Naive B cell (primary cell): ENCODE data around the gene ARCN1. TPM values are rescaled to one million over a fixed set of nuclear protein-coding genes. Genes with fewer than 3 reads are reported as not detected.

ENCODE experiments used
- ATAC-seq, 2 donors: fragments of 150-1000 bp; cut with Tn5 transposase; 2 replicates each; pipeline ENCODE4 v1.10.0; 2021; ENCODE audit warnings: low read depth in 2 of 2, mild to moderate bottlenecking in 2 of 2, moderate library complexity in 2 of 2
- DNase-seq: peaks from one replicate; pipeline ENCODE4 v3.0.0; 2022
- H3K27ac Mint-ChIP-seq, 6 donors: one replicate each; pipeline ENCODE4 v1.8.0; 2020 to 2022; ENCODE audit warnings: mild to moderate bottlenecking in 6 of 6, mixed read lengths in 6 of 6, moderate library complexity in 5 of 6, inconsistent platforms in 2 of 6
- H3K27me3 Mint-ChIP-seq, 3 donors: one replicate each; pipeline ENCODE4 v1.8.0; 2021 to 2022; ENCODE audit warnings: mixed read lengths in 3 of 3, mild to moderate bottlenecking in 1 of 3
- H3K36me3 Mint-ChIP-seq, 2 donors: one replicate each; pipeline ENCODE4 v1.8.0; 2020 to 2022; ENCODE audit warnings: mixed read lengths in 2 of 2, inconsistent platforms in 1 of 2, mild to moderate bottlenecking in 1 of 2
- H3K4me1 Mint-ChIP-seq, 3 donors: one replicate each; pipeline ENCODE4 v1.8.0; 2020 to 2022; ENCODE audit warnings: mixed read lengths in 3 of 3, inconsistent platforms in 1 of 3, mild to moderate bottlenecking in 1 of 3, moderate library complexity in 1 of 3
- H3K4me3 Mint-ChIP-seq, 8 donors: one replicate each; pipeline ENCODE4 v1.8.0; 2020 to 2022; ENCODE audit warnings: mild to moderate bottlenecking in 8 of 8, mixed read lengths in 8 of 8, moderate library complexity in 8 of 8, inconsistent platforms in 2 of 8
- H3K9me3 Mint-ChIP-seq, 7 donors: one replicate each; pipeline ENCODE4 v1.8.0; 2020 to 2022; ENCODE audit warnings: mixed read lengths in 7 of 7, mild to moderate bottlenecking in 5 of 7, inconsistent platforms in 2 of 7, moderate library complexity in 1 of 7
- polyA plus RNA-seq, 6 donors: library from polyadenylated mRNA; unstranded; fragments of 300-500 nt; fragmentation: Illumina TruSeq; gene quantifications; one replicate each; pipeline ENCODE4 v1.2.3, GENCODE V29; 2021; ENCODE audit warnings: low read depth in 6 of 6

ARCN1 gene
- polyA plus RNA-seq, 6 donors from 2014 or later: 97.1 to 135 (median 122) TPM

- peaks cover 0 to 6% (median 0%) of the 10 kb centered on the region in 3 donors for H3K27me3 Mint-ChIP-seq
- H3K36me3 Mint-ChIP-seq: no peaks in the 10 kb centered on the region
- DNase-seq (no peak), ATAC-seq (no peak)
- H3K9me3 Mint-ChIP-seq: no peaks in the 10 kb centered on the region
- H3K4me1 Mint-ChIP-seq: no peaks in the 10 kb centered on the region
- no peak overlapping the region for H3K4me3 Mint-ChIP-seq
- no peak overlapping the region for H3K27ac Mint-ChIP-seq
These were observed 71.8 kb downstream of the ARCN1 start for GRCh38 chr11:118643995-118644345.

- Mint-ChIP-seq H3K4me3 (no peak overlapping the region), H3K9me3 (no peaks in the 10 kb centered on the region), H3K27me3 (peaks cover 0 to 6% (median 0%) of the 10 kb centered on the region in 3 donors), H3K4me1 (no peaks in the 10 kb centered on the region), H3K36me3 (no peaks in the 10 kb centered on the region), H3K27ac (no peak overlapping the region)
- no peak for DNase-seq
- ATAC-seq: no peak
These were observed 72.3 kb downstream of the ARCN1 start for GRCh38 chr11:118644496-118644895.

- H3K4me3 Mint-ChIP-seq: no peak overlapping the region
- H3K4me1 Mint-ChIP-seq: no peaks in the 10 kb centered on the region
- H3K27me3 Mint-ChIP-seq: peaks cover 0 to 6% (median 0%) of the 10 kb centered on the region in 3 donors
- DNase-seq (no peak), ATAC-seq (no peak)
- H3K9me3 Mint-ChIP-seq: no peaks in the 10 kb centered on the region
- H3K36me3 Mint-ChIP-seq: no peaks in the 10 kb centered on the region
- H3K27ac Mint-ChIP-seq: peak overlapping the region in 1 of 6 donors; percentile 44
These were observed 73.0 kb downstream of the ARCN1 start for GRCh38 chr11:118645066-118645715.

- H3K27me3 Mint-ChIP-seq: peaks cover 0 to 6% (median 0%) of the 10 kb centered on the region in 3 donors
- no peak for DNase-seq
- peak overlapping the region in 1 of 8 donors; percentile 11 for H3K4me3 Mint-ChIP-seq
- no peak overlapping the region for H3K27ac Mint-ChIP-seq
- H3K36me3 Mint-ChIP-seq: no peaks in the 10 kb centered on the region
- no peaks in the 10 kb centered on the region for H3K9me3 Mint-ChIP-seq
- H3K4me1 Mint-ChIP-seq: no peaks in the 10 kb centered on the region
- ATAC-seq: no peak
These were observed 74.2 kb downstream of the ARCN1 start for GRCh38 chr11:118646393-118646792.

- H3K27me3 Mint-ChIP-seq: peaks cover 0 to 6% (median 0%) of the 10 kb centered on the region in 3 donors
- ATAC-seq: no peak
- no peak for DNase-seq
- no peaks in the 10 kb centered on the region for H3K9me3 Mint-ChIP-seq
- no peaks in the 10 kb centered on the region for H3K36me3 Mint-ChIP-seq
- peak overlapping the region in 1 of 6 donors; percentile 17 for H3K27ac Mint-ChIP-seq
- H3K4me3 Mint-ChIP-seq: no peak overlapping the region
- peaks cover 0 to 5% (median 0%) of the 10 kb centered on the region in 3 donors for H3K4me1 Mint-ChIP-seq
These were observed 76.1 kb downstream of the ARCN1 start for GRCh38 chr11:118648291-118648690.

- Mint-ChIP-seq H3K27ac (no peak overlapping the region), H3K27me3 (peaks cover 0 to 6% (median 0%) of the 10 kb centered on the region in 3 donors), H3K36me3 (no peaks in the 10 kb centered on the region), H3K4me1 (peaks cover 0 to 5% (median 0%) of the 10 kb centered on the region in 3 donors), H3K4me3 (no peak overlapping the region), H3K9me3 (no peaks in the 10 kb centered on the region)
- no peak for ATAC-seq
- DNase-seq: no peak
These were observed 77.7 kb downstream of the ARCN1 start for GRCh38 chr11:118649941-118650340.

GRCh38 chr11:118650366-118650765 lies 78.2 kb downstream of the ARCN1 start:
- Mint-ChIP-seq H3K27me3 (peaks cover 0 to 6% (median 0%) of the 10 kb centered on the region in 3 donors), H3K36me3 (no peaks in the 10 kb centered on the region), H3K9me3 (no peaks in the 10 kb centered on the region), H3K27ac (no peak overlapping the region), H3K4me3 (no peak overlapping the region), H3K4me1 (peaks cover 0 to 5% (median 0%) of the 10 kb centered on the region in 3 donors)
- DNase-seq: no peak
- no peak for ATAC-seq

GRCh38 chr11:118651820-118652219 lies 79.6 kb downstream of the ARCN1 start:
- DNase-seq: no peak
- H3K4me1 Mint-ChIP-seq: peaks cover 0 to 5% (median 0%) of the 10 kb centered on the region in 3 donors
- H3K36me3 Mint-ChIP-seq: no peaks in the 10 kb centered on the region
- H3K27ac Mint-ChIP-seq: no peak overlapping the region
- H3K27me3 Mint-ChIP-seq: peaks cover 0 to 6% (median 0%) of the 10 kb centered on the region in 3 donors
- no peak overlapping the region for H3K4me3 Mint-ChIP-seq
- no peaks in the 10 kb centered on the region for H3K9me3 Mint-ChIP-seq
- ATAC-seq: no peak

Other genes starting within 250 kb of the ARCN1 start
- 1 to 10 TPM in 5 of 6 donors, under 1 TPM in 1; 0.39 to 3.9 (median 3.0) TPM for gene CD3D, start 229.7 kb upstream of the ARCN1 start, polyA plus RNA-seq
- gene CD3G, start 228.1 kb upstream of the ARCN1 start, polyA plus RNA-seq: 1 to 10 TPM in 2 of 6 donors, under 1 TPM in 4; 0.09 to 2.3 (median 0.72) TPM
- 10 to 100 TPM; 19.2 to 28.3 (median 23.5) TPM for gene UBE4A, start 212.8 kb upstream of the ARCN1 start, polyA plus RNA-seq
- 100 to 1,000 TPM; 418 to 680 (median 501) TPM for gene ATP5MG, start 170.8 kb upstream of the ARCN1 start, polyA plus RNA-seq
- 10 to 100 TPM in 5 of 6 donors, 1 to 10 TPM in 1; 5.2 to 42.2 (median 17.1) TPM for gene KMT2A, start 135.9 kb upstream of the ARCN1 start, polyA plus RNA-seq
- gene TTC36, start 44.9 kb upstream of the ARCN1 start, polyA plus RNA-seq: not detected
- 10 to 100 TPM in 1 of 6 donors, 1 to 10 TPM in 5; 5.1 to 10.1 (median 7.7) TPM for gene TMEM25, start 41.2 kb upstream of the ARCN1 start, polyA plus RNA-seq
- gene IFT46, start 6.5 kb upstream of the ARCN1 start, polyA plus RNA-seq: 1 to 10 TPM; 3.5 to 9.6 (median 6.3) TPM
- gene PHLDB1, start 35.2 kb downstream of the ARCN1 start, polyA plus RNA-seq: under 1 TPM in 1 of 6 donors, not detected in 5; 0.54 TPM
- not detected for gene TREH, start 107.2 kb downstream of the ARCN1 start, polyA plus RNA-seq
- 100 to 1,000 TPM in 5 of 6 donors, 10 to 100 TPM in 1; 71.3 to 140 (median 124) TPM for gene DDX6, start 218.8 kb downstream of the ARCN1 start, polyA plus RNA-seq